HG02678 (cell line): ENCODE measurements around the gene GIMD1.
A peak's percentile ranks its signal among the peaks of the same experiment; 100 is the strongest.
"Not testable (repeated sequence)": the region's sequence is repeated elsewhere in the genome, so short reads cannot be mapped to it uniquely, and the experiment has no call there.

Experiments
- ATAC-seq: cut with Tn5 transposase; IDR thresholded peaks from one replicate; pipeline ENCODE4 v1.9.1; 2021; ENCODE audit warnings: mild to moderate bottlenecking, moderate library complexity; ENCODE audit not compliant: unreplicated experiment

The GIMD1 gene

GRCh38 chr4:106368678-106369077 is at the start of gene GIMD1:
GIMD1 (minus strand) TSS chr4:106368778; CDS start chr4:106367435, 1,343 bp downstream.
- no peak for ATAC-seq

- ATAC-seq = no peak
These were observed 45.8 kb upstream of the GIMD1 start for GRCh38 chr4:106414366-106414765.

- ATAC-seq = no peak
These were observed 41.6 kb upstream of the GIMD1 start for GRCh38 chr4:106409901-106410889.

- not testable (repeated sequence) for ATAC-seq
These were observed 39.4 kb upstream of the GIMD1 start for GRCh38 chr4:106408004-106408403.

- no peak for ATAC-seq
These were observed 32.6 kb upstream of the GIMD1 start for GRCh38 chr4:106401157-106401556.

- ATAC-seq = not testable (repeated sequence)
These were observed 30.3 kb upstream of the GIMD1 start for GRCh38 chr4:106398898-106399297.

- ATAC-seq = no peak
These were observed 27.0 kb upstream of the GIMD1 start for GRCh38 chr4:106395582-106395981.

- ATAC-seq = no peak
These were observed 17.3 kb upstream of the GIMD1 start for GRCh38 chr4:106385853-106386393.

- no peak for ATAC-seq
These were observed 16.3 kb upstream of the GIMD1 start for GRCh38 chr4:106384878-106385277.

GRCh38 chr4:106380179-106380578 is 11.6 kb upstream of the GIMD1 start:
- no peak for ATAC-seq

- ATAC-seq = no peak
These were observed 4.4 kb upstream of the GIMD1 start for GRCh38 chr4:106373026-106373425.

- ATAC-seq = no peak
These were observed 2.6 kb upstream of the GIMD1 start for GRCh38 chr4:106371161-106371560.

- ATAC-seq = no peak
These were observed 1.6 kb upstream of the GIMD1 start for GRCh38 chr4:106370214-106370613.

- peak; percentile 69 for ATAC-seq
These were observed 980 bp upstream of the GIMD1 start for GRCh38 chr4:106369456-106370060.

GRCh38 chr4:106367072-106367471 is 1.5 kb downstream of the GIMD1 start:
- ATAC-seq = no peak

- ATAC-seq = no peak
These were observed 2.6 kb downstream of the GIMD1 start for GRCh38 chr4:106366026-106366425.

GRCh38 chr4:106365613-106366012 is 3.0 kb downstream of the GIMD1 start:
- ATAC-seq = no peak

- no peak for ATAC-seq
These were observed 4.3 kb downstream of the GIMD1 start for GRCh38 chr4:106364282-106364681.

- no peak for ATAC-seq
These were observed 6.3 kb downstream of the GIMD1 start for GRCh38 chr4:106362086-106362825.

- no peak for ATAC-seq
These were observed 9.7 kb downstream of the GIMD1 start for GRCh38 chr4:106358899-106359298.

GRCh38 chr4:106355193-106355592 is 13.4 kb downstream of the GIMD1 start:
- no peak for ATAC-seq
